DOHH2 (cell line): ENCODE results near the gene ZKSCAN3.

ENCODE experiments used
- H3F3A ChIP-seq: fragments of 200-600 bp; sonication (generic), shearing (Covaris generic); 2 replicates; pipeline ENCODE4 v1.6.0; 2016; ENCODE audit warnings: antibody characterized with exemption, mild to moderate bottlenecking; ENCODE audit not compliant: control insufficient read depth, insufficient read depth
- H3K27ac ChIP-seq: fragments of 200-600 bp; sonication (generic); 2 replicates; pipeline ENCODE4 v1.5.1; 2014; ENCODE audit warnings: low read depth, mild to moderate bottlenecking, low read length, moderate library complexity
- H3K27me3 ChIP-seq: fragments of 200-600 bp; sonication (generic); 2 replicates; pipeline ENCODE4 v1.6.1; 2014; ENCODE audit warnings: mild to moderate bottlenecking, low read length, mixed read lengths; ENCODE audit not compliant: control insufficient read depth
- H3K36me3 ChIP-seq: fragments of 200-600 bp; sonication (generic); 2 replicates; pipeline ENCODE4 v1.6.1; 2014; ENCODE audit warnings: mild to moderate bottlenecking, low read length, moderate library complexity, mixed read lengths; ENCODE audit not compliant: control insufficient read depth
- H3K4me1 ChIP-seq: fragments of 200-600 bp; sonication (generic); 2 replicates; pipeline ENCODE4 v1.6.1; 2014; ENCODE audit warnings: mild to moderate bottlenecking, low read length, mixed read lengths; ENCODE audit not compliant: control insufficient read depth
- H3K4me2 ChIP-seq: fragments of 200-600 bp; sonication (generic); 2 replicates; pipeline ENCODE4 v1.6.0; 2014; ENCODE audit warnings: mild to moderate bottlenecking, low read length, moderate library complexity
- H3K4me3 ChIP-seq: fragments of 200-600 bp; sonication (generic); 2 replicates; pipeline ENCODE4 v1.5.1; 2014; ENCODE audit warnings: mild to moderate bottlenecking, low read length, mixed read lengths
- H3K79me2 ChIP-seq: fragments of 200-600 bp; sonication (generic); 2 replicates; pipeline ENCODE4 v1.6.1; 2014; ENCODE audit warnings: mild to moderate bottlenecking, low read length, mixed read lengths; ENCODE audit not compliant: control insufficient read depth
- H3K9me2 ChIP-seq: fragments of 200-600 bp; sonication (generic); replicated peaks from 2 replicates; pipeline ENCODE4 v1.6.1; 2014; ENCODE audit warnings: mild to moderate bottlenecking, low read length, mixed read lengths; ENCODE audit not compliant: control insufficient read depth
- H3K9me3 ChIP-seq: fragments of 200-600 bp; sonication (generic); 2 replicates; pipeline ENCODE4 v1.6.1; 2014; ENCODE audit warnings: antibody characterized with exemption, low read length, mixed read lengths; ENCODE audit not compliant: control insufficient read depth, insufficient read depth
- H4K20me1 ChIP-seq: fragments of 200-600 bp; sonication (generic); 2 replicates; pipeline ENCODE4 v1.6.0; 2014; ENCODE audit warnings: low read depth, mild to moderate bottlenecking, antibody characterized with exemption, low read length, moderate library complexity; ENCODE audit not compliant: control insufficient read depth, insufficient read depth
- CTCF ChIP-seq: fragments of 200-600 bp; sonication (generic); IDR thresholded peaks from one replicate; pipeline ENCODE4 v1.5.1; 2014; ENCODE audit warnings: antibody characterized with exemption, mild to moderate bottlenecking, low read depth, low read length; ENCODE audit not compliant: poor library complexity, severe bottlenecking
- EZH2phosphoT487 ChIP-seq: fragments of 200-600 bp; sonication (generic); IDR thresholded peaks from 2 replicates; pipeline ENCODE4 v1.6.1; 2017; ENCODE audit warnings: borderline replicate concordance, mild to moderate bottlenecking, antibody characterized with exemption, low read length, moderate library complexity, mixed read lengths

Gene ZKSCAN3

GRCh38 chr6:28347119-28347518 lies 2.6 kb upstream of the ZKSCAN3 start:
- H3K4me2 ChIP-seq = no peak overlapping the region
- no peaks in the 10 kb centered on the region for H3F3A ChIP-seq
- H3K79me2 ChIP-seq = peaks cover 23% of the 10 kb centered on the region
- H3K9me3 ChIP-seq = no peaks in the 10 kb centered on the region
- no peak overlapping the region for H3K27ac ChIP-seq
- peaks cover 16% of the 10 kb centered on the region for H3K4me1 ChIP-seq
- no peaks in the 10 kb centered on the region for H3K36me3 ChIP-seq
- no peaks in the 10 kb centered on the region for H3K9me2 ChIP-seq
- no peaks in the 10 kb centered on the region for H3K27me3 ChIP-seq
- no peak overlapping the region for H3K4me3 ChIP-seq
- H4K20me1 ChIP-seq = no peaks in the 10 kb centered on the region
- no peak for TF ChIP-seq CTCF
- TF ChIP-seq EZH2phosphoT487 = no peak

GRCh38 chr6:28349344-28349891 lies 329 bp upstream of the ZKSCAN3 start:
- Histone ChIP-seq H3K79me2 (peaks cover 35% of the 10 kb centered on the region), H3K27ac (peak overlapping the region; percentile 51; the same call in 1 of the 2 replicates), H3K4me1 (peaks cover 16% of the 10 kb centered on the region), H3K36me3 (peaks cover 8% of the 10 kb centered on the region), H3K9me3 (peaks cover 7% of the 10 kb centered on the region; the same call in 1 of the 2 replicates), H3K9me2 (no peaks in the 10 kb centered on the region), H3K4me3 (peak overlapping the region; percentile 82), H3K27me3 (no peaks in the 10 kb centered on the region), H4K20me1 (no peaks in the 10 kb centered on the region), H3F3A (no peaks in the 10 kb centered on the region), H3K4me2 (peak overlapping the region; percentile 68)
- TF ChIP-seq CTCF (no peak), EZH2phosphoT487 (no peak)

GRCh38 chr6:28351087-28351486 lies 1.3 kb downstream of the ZKSCAN3 start:
- Histone ChIP-seq H3K9me2 (no peaks in the 10 kb centered on the region), H3F3A (no peaks in the 10 kb centered on the region), H4K20me1 (no peaks in the 10 kb centered on the region), H3K27ac (no peak overlapping the region), H3K4me3 (peak overlapping the region; percentile 82), H3K36me3 (peaks cover 8% of the 10 kb centered on the region), H3K27me3 (no peaks in the 10 kb centered on the region), H3K4me2 (peak overlapping the region; percentile 68), H3K79me2 (peaks cover 41% of the 10 kb centered on the region), H3K4me1 (peaks cover 27% of the 10 kb centered on the region), H3K9me3 (peaks cover 8% of the 10 kb centered on the region; the same call in 1 of the 2 replicates)
- TF ChIP-seq CTCF (no peak), EZH2phosphoT487 (no peak)
